Endothelial cell of umbilical vein (primary cell): Measurements from ENCODE around the gene GAR1. TPM values are rescaled to one million over a fixed set of nuclear protein-coding genes. Genes with fewer than 3 reads are reported as not detected.

Source experiments
- BruUV-seq: library from RNA; stranded (reverse); fragments of 400-500 nt; replicated peaks from 2 replicates; lab custom pipeline; 2021; lab: Mats Ljungman, UMichigan
- CTCF ChIA-PET: fragments of 300-600, 350-600 bp; sonication (Branson Sonifier 250); formaldehyde crosslinking; loops from one replicate; lab custom pipeline; 2021; ENCODE audit warnings: antibody characterized with exemption, inconsistent platforms; lab: Charles Lee
- POLR2A ChIA-PET: fragments of 300-600, 350-600 bp; sonication (Branson Sonifier 250); formaldehyde crosslinking; loops from one replicate; lab custom pipeline; 2021; ENCODE audit warnings: antibody characterized with exemption, inconsistent platforms; lab: Charles Lee
- DNase-seq: peaks from one replicate; pipeline ENCODE4 v3.0.0-alpha.2; 2011; ENCODE audit warnings: low read depth, low spot score
- FAIRE-seq: peaks from 2 replicates; lab custom pipeline; 2011; peaks lifted over from hg19 to GRCh38; lab: Jason Lieb, UNC
- H2AFZ ChIP-seq: 2 replicates; pipeline ENCODE4 v1.6.0; 2012; ENCODE audit warnings: low read depth, low read length, control low read depth, inconsistent platforms
- H3K27ac ChIP-seq: 2 replicates; pipeline ENCODE4 v1.5.1; 2011; ENCODE audit warnings: low read depth, mild to moderate bottlenecking, control low read depth, low read length, moderate library complexity; ENCODE audit not compliant: insufficient read depth
- H3K27me3 ChIP-seq, 2 experiments: 2 replicates each; pipeline versions ENCODE4 v1.6.0 to v1.6.1; 2011; ENCODE audit warnings: low read length in 2 of 2, mixed read lengths in 1 of 2; ENCODE audit not compliant: control insufficient read depth in 2 of 2, insufficient read depth in 2 of 2
- H3K36me3 ChIP-seq, 2 experiments: 2 replicates in 1 of 2; 3 replicates in 1 of 2; pipeline ENCODE4 v1.5.1; 2011; ENCODE audit warnings: low read length in 2 of 2, mild to moderate bottlenecking in 1 of 2, moderate library complexity in 1 of 2; ENCODE audit not compliant: control insufficient read depth in 2 of 2, insufficient read depth in 2 of 2; ENCODE audit errors: extremely low read depth in 1 of 2
- H3K4me1 ChIP-seq: 3 replicates; pipeline ENCODE4 v1.5.1; 2011; ENCODE audit warnings: mild to moderate bottlenecking, low read length; ENCODE audit not compliant: control insufficient read depth, insufficient read depth; ENCODE audit errors: extremely low read depth
- H3K4me2 ChIP-seq: 2 replicates; pipeline ENCODE4 v1.6.1; 2011; ENCODE audit warnings: low read length, control low read depth, mixed read lengths; ENCODE audit not compliant: insufficient read depth
- H3K4me3 ChIP-seq, 3 experiments: fragments of 200-600 bp in 1 of 3; sonication (generic), shearing (Covaris generic) in 1 of 3; replicated peaks in 1 of 3; 2 replicates each; pipeline ENCODE4 v1.5.1; 2011 to 2016; ENCODE audit warnings: control low read depth in 3 of 3, low read length in 3 of 3, mild to moderate bottlenecking in 2 of 3, inconsistent platforms in 1 of 3, low read depth in 1 of 3, moderate library complexity in 1 of 3; ENCODE audit not compliant: insufficient read depth in 1 of 3
- H3K79me2 ChIP-seq: 2 replicates; pipeline ENCODE4 v1.6.0; 2012; ENCODE audit warnings: low read length, inconsistent platforms; ENCODE audit not compliant: control insufficient read depth, insufficient read depth
- H3K9ac ChIP-seq: replicated peaks from 2 replicates; pipeline ENCODE3; 2011; ENCODE audit warnings: low read length, control low read depth; ENCODE audit not compliant: insufficient read depth; ENCODE audit errors: extremely low read depth
- H3K9me1 ChIP-seq: replicated peaks from 3 replicates; pipeline ENCODE4 v1.6.0; 2011; ENCODE audit warnings: mild to moderate bottlenecking, low read length; ENCODE audit not compliant: control insufficient read depth, insufficient read depth; ENCODE audit errors: extremely low read depth
- H3K9me3 ChIP-seq: replicated peaks from 2 replicates; pipeline ENCODE4 v1.5.1; 2012; ENCODE audit warnings: low read length, inconsistent platforms; ENCODE audit not compliant: control insufficient read depth, insufficient read depth
- H4K20me1 ChIP-seq: replicated peaks from 2 replicates; pipeline ENCODE3; 2011; ENCODE audit warnings: mild to moderate bottlenecking, low read length; ENCODE audit not compliant: control insufficient read depth, insufficient read depth; ENCODE audit errors: extremely low read depth
- EZH2 ChIP-seq: IDR thresholded peaks from 2 replicates; pipeline ENCODE4 v1.6.1; 2012; ENCODE audit warnings: borderline replicate concordance, low read depth, mild to moderate bottlenecking, moderate library complexity, low read length, inconsistent platforms; ENCODE audit not compliant: severe bottlenecking
- FOS ChIP-seq: IDR thresholded peaks from 2 replicates; pipeline ENCODE4 v1.6.1; 2011; ENCODE audit warnings: mild to moderate bottlenecking, low read length, moderate library complexity, borderline replicate concordance; ENCODE audit not compliant: insufficient read depth
- GATA2 ChIP-seq: IDR thresholded peaks from 2 replicates; pipeline ENCODE4 v1.7.0; 2011; ENCODE audit warnings: low read depth, mild to moderate bottlenecking, moderate library complexity, mixed read lengths, low read length; ENCODE audit not compliant: insufficient read length, insufficient read depth
- JUN ChIP-seq: IDR thresholded peaks from 2 replicates; pipeline ENCODE4 v1.6.1; 2011; ENCODE audit warnings: borderline replicate concordance, low read depth; ENCODE audit not compliant: insufficient read length, insufficient read depth
- MYC ChIP-seq: IDR thresholded peaks from one replicate; pipeline ENCODE4 v1.6.1; 2011; ENCODE audit warnings: mild to moderate bottlenecking, low read depth, low read length
- POLR2A ChIP-seq: IDR thresholded peaks from 2 replicates; pipeline ENCODE4 v1.6.1; 2012; ENCODE audit warnings: low read depth, mild to moderate bottlenecking, control low read depth, low read length
- POLR2AphosphoS5 ChIP-seq: IDR thresholded peaks from 2 replicates; pipeline ENCODE4 v1.6.1; 2012; ENCODE audit warnings: low read depth, mild to moderate bottlenecking, control low read depth, low read length, moderate library complexity; ENCODE audit not compliant: insufficient read depth
- dilution Hi-C: fragments of 300-500 bp; cut with MboI; formaldehyde crosslinking; loops from one replicate; pipeline ENCODE4 v1.15.0; 2019; ENCODE audit warnings: low sequenced_read_pairs; ENCODE audit not compliant: extremely low pct_ligation_motif_present
- intact Hi-C: fragments of 100-400 bp; cut with micrococcal nuclease; formaldehyde crosslinking; loops from one replicate; pipeline ENCODE4 v1.10.0; 2022
- polyA plus RNA-seq, 4 experiments: library from polyadenylated mRNA; depleted of rRNA in 3 of 4; stranded (reverse) in 3 of 4; unstranded in 1 of 4; fragments of >200 nt; gene quantifications; 2 replicates each; pipeline versions ENCODE4 v1.2.1 to v1.2.3, GENCODE V29; 2011 to 2012; ENCODE audit warnings: missing spikeins in 1 of 4
- total RNA-seq: library from RNA; stranded (reverse); gene quantifications from 2 replicates; pipeline ENCODE4 v1.2.3, GENCODE V29; 2021
- TF ChIP-seq, protein P1 (sequence below): IDR thresholded peaks from 2 replicates; pipeline ENCODE4 v1.6.1; 2011; ENCODE audit not compliant: insufficient read depth, insufficient read length
- TF ChIP-seq, protein P2 (sequence below), 2 donors: IDR thresholded peaks; 1 replicate in 1 of 2; 2 replicates in 1 of 2; pipeline ENCODE4 v1.5.1; 2011; ENCODE audit warnings: low read length in 2 of 2, mild to moderate bottlenecking in 2 of 2, moderate library complexity in 2 of 2, control low read depth in 1 of 2, inconsistent platforms in 1 of 2, low read depth in 1 of 2; ENCODE audit not compliant: insufficient read depth in 1 of 2; ENCODE audit errors: extremely low read depth in 1 of 2

The GAR1 gene
- total and polyA plus RNA-seq, 2 donors (not counting 3 experiments of a cell fraction or from before 2014, with no cell fraction given), result 12.7 to 29.1 TPM

DNA sequence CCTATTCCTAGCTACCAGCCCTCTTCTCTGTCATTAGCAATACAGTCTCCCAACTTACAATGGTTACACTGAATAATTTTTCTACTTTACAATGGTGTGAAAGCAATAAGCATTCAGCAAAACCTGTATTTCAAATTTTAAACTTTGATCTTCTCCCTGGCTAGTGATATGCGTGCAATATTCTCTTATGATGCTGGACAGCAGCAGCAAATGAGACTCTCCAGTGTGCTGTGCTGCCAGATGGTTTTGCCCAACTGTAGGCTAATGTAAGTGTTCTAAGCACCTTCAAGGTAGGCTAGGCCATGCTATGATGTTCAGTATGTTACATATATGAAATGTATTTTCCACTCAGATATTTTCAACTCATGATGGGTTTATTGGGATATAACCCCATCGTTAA lies 5.9 kb upstream of the GAR1 start:
- Histone ChIP-seq H3K9ac (no peak overlapping the region), H3K36me3 (no peaks in the 10 kb centered on the region), H3K27ac (no peak overlapping the region), H3K9me1 (no peaks in the 10 kb centered on the region), H3K79me2 (no peaks in the 10 kb centered on the region), H3K27me3 (no peaks in the 10 kb centered on the region), H4K20me1 (no peaks in the 10 kb centered on the region), H3K9me3 (no peaks in the 10 kb centered on the region), H2AFZ (no peak overlapping the region), H3K4me1 (no peaks in the 10 kb centered on the region), H3K4me2 (no peak overlapping the region), H3K4me3 (no peak overlapping the region)
- dilution Hi-C loops, result no loop called here
- DNase-seq, result no peak
- TF ChIP-seq POLR2A (no peak), POLR2AphosphoS5 (no peak), JUN (no peak), EZH2 (no peak), MYC (no peak), GATA2 (no peak), FOS (no peak)
- TF ChIP-seq, protein P1, sequence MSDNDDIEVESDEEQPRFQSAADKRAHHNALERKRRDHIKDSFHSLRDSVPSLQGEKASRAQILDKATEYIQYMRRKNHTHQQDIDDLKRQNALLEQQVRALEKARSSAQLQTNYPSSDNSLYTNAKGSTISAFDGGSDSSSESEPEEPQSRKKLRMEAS, result no peak
- TF ChIP-seq, protein P2, sequence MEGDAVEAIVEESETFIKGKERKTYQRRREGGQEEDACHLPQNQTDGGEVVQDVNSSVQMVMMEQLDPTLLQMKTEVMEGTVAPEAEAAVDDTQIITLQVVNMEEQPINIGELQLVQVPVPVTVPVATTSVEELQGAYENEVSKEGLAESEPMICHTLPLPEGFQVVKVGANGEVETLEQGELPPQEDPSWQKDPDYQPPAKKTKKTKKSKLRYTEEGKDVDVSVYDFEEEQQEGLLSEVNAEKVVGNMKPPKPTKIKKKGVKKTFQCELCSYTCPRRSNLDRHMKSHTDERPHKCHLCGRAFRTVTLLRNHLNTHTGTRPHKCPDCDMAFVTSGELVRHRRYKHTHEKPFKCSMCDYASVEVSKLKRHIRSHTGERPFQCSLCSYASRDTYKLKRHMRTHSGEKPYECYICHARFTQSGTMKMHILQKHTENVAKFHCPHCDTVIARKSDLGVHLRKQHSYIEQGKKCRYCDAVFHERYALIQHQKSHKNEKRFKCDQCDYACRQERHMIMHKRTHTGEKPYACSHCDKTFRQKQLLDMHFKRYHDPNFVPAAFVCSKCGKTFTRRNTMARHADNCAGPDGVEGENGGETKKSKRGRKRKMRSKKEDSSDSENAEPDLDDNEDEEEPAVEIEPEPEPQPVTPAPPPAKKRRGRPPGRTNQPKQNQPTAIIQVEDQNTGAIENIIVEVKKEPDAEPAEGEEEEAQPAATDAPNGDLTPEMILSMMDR (IDR thresholded peaks at IDR 0.05; ENCODE audit: extremely low read depth in 1 of 2, insufficient read depth in 1 of 2, low read depth in 1 of 2, low read length in 2 of 2), result no peak
- BruUV-seq, result no TSS peak
- ChIA-PET CTCF (interaction anchor here (0.7 kb wide), 1 partner anchor 382 kb away, joined by 4 read pairs; no protein-coding TSS in a partner anchor), POLR2A (no interaction called here)
- intact Hi-C loops, result loop anchor here (10.0 kb wide), 1 partner anchor 1135 kb away; no protein-coding TSS in a partner anchor
- FAIRE-seq, result no peak
